SU-DHL-6 (cell line): ENCODE measurements around the gene HMGCLL1.

Source experiments
- EZH2phosphoT487 ChIP-seq: fragments of 200-600 bp; sonication (generic), shearing (Covaris generic); conservative IDR thresholded peaks from 2 replicates; pipeline ENCODE4 v1.6.1; 2018; ENCODE audit warnings: mild to moderate bottlenecking, antibody characterized with exemption, low read length, moderate library complexity, mixed read lengths
- TF ChIP-seq, protein P1 (sequence below): fragments of 200-600 bp; sonication (generic); IDR thresholded peaks from one replicate; pipeline ENCODE4 v1.5.1; 2017; ENCODE audit warnings: antibody characterized with exemption, mild to moderate bottlenecking, low read length, moderate library complexity; ENCODE audit not compliant: insufficient read depth, poor library complexity, severe bottlenecking

DNA sequence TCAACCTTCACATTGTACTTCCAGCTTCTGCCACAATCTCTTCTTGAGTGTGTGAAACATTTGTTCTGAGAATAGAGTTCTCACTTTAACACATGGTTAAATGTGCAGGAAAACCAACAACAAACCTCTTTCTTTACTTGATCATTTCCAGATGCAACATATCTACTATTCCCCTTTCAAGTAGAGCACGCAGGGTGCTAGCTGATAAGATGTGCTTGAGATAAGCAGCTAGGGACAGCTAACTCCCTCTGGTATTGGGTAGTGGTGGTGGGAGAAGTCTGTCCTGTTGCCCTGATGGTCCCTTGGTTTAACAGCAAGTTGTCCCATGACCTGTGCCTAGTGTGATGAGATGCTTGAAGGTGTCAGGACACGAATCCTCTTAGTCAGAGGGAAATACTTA is 15.4 kb upstream of the HMGCLL1 start:
- TF ChIP-seq, protein P1, sequence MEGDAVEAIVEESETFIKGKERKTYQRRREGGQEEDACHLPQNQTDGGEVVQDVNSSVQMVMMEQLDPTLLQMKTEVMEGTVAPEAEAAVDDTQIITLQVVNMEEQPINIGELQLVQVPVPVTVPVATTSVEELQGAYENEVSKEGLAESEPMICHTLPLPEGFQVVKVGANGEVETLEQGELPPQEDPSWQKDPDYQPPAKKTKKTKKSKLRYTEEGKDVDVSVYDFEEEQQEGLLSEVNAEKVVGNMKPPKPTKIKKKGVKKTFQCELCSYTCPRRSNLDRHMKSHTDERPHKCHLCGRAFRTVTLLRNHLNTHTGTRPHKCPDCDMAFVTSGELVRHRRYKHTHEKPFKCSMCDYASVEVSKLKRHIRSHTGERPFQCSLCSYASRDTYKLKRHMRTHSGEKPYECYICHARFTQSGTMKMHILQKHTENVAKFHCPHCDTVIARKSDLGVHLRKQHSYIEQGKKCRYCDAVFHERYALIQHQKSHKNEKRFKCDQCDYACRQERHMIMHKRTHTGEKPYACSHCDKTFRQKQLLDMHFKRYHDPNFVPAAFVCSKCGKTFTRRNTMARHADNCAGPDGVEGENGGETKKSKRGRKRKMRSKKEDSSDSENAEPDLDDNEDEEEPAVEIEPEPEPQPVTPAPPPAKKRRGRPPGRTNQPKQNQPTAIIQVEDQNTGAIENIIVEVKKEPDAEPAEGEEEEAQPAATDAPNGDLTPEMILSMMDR = no peak
- no peak for TF ChIP-seq EZH2phosphoT487
